HepG2 (cell line): ENCODE data around the gene SYNE1. TPM values are rescaled to one million over a fixed set of nuclear protein-coding genes. Genes with fewer than 3 reads are reported as not detected.

Source experiments
- ATAC-seq: fragments of 200-7000 bp; cut with Tn5 transposase; 3 replicates; pipeline ENCODE4 v1.9.1; 2020; ENCODE audit warnings: mild to moderate bottlenecking, moderate library complexity
- BruUV-seq: library from RNA; stranded (reverse); fragments of 400-500 nt; replicated peaks from 2 replicates; lab custom pipeline; 2021; lab: Mats Ljungman, UMichigan
- CTCF ChIA-PET: fragments of 300-600 bp; formaldehyde crosslinking; extraction: SDS; loops from one replicate; lab custom pipeline; 2021; ENCODE audit warnings: low total read pairs, inconsistent platforms, low intra/inter-chr PET ratio; lab: Yijun Ruan, JAX
- POLR2A ChIA-PET: fragments of 350-600 bp; sonication (Branson Sonifier 250); formaldehyde crosslinking; loops from one replicate; lab custom pipeline; 2020; ENCODE audit warnings: antibody characterized with exemption, inconsistent platforms; lab: Yijun Ruan, JAX
- DNase-seq: peaks from one replicate; pipeline ENCODE4 v3.0.0-alpha.2; 2015; ENCODE audit warnings: low spot score
- FAIRE-seq: peaks from 3 replicates; lab custom pipeline; 2011; peaks lifted over from hg19 to GRCh38; lab: Jason Lieb, UNC
- H2AFZ ChIP-seq: one replicate; pipeline ENCODE4 v1.6.1; 2011; ENCODE audit warnings: low read length, inconsistent platforms
- H3K27ac ChIP-seq: fragments of 300-600 bp; 3 replicates; pipeline ENCODE4 v1.8.0; 2011; ENCODE audit warnings: mixed run types, mild to moderate bottlenecking, mixed read lengths, low read length, inconsistent platforms; ENCODE audit not compliant: insufficient read depth; ENCODE audit errors: extremely low read length
- H3K27me3 ChIP-seq, 2 experiments: fragments of 200-600 bp in 1 of 2; 2 replicates in 1 of 2; 3 replicates in 1 of 2; pipeline versions ENCODE4 v1.6.0 to v1.8.0; 2011; ENCODE audit warnings: low read length in 2 of 2, mild to moderate bottlenecking in 2 of 2, moderate library complexity in 2 of 2, inconsistent platforms in 1 of 2; ENCODE audit not compliant: insufficient read depth in 2 of 2, control insufficient read depth in 1 of 2
- H3K36me3 ChIP-seq, 2 experiments: fragments of 200-600 bp in 1 of 2; replicated peaks in 1 of 2; 2 replicates in 1 of 2; 3 replicates in 1 of 2; pipeline versions ENCODE4 v1.5.1 to v1.8.0; 2011; ENCODE audit warnings: low read length in 2 of 2, inconsistent platforms in 1 of 2; ENCODE audit not compliant: insufficient read depth in 2 of 2, control insufficient read depth in 1 of 2
- H3K4me1 ChIP-seq: 2 replicates; pipeline ENCODE4 v1.5.1; 2012; ENCODE audit warnings: low read length, inconsistent platforms; ENCODE audit not compliant: insufficient read depth
- H3K4me2 ChIP-seq: 2 replicates; pipeline ENCODE4 v1.6.0; 2011; ENCODE audit warnings: low read depth, low read length, inconsistent platforms
- H3K4me3 ChIP-seq, 3 experiments: fragments of 200-600 bp in 1 of 3; sonication (generic), shearing (Covaris generic) in 1 of 3; replicated peaks in 1 of 3; 2 replicates each; pipeline ENCODE4 v1.5.1; 2011 to 2016; ENCODE audit warnings: low read length in 3 of 3, inconsistent platforms in 2 of 3, low read depth in 2 of 3, mild to moderate bottlenecking in 2 of 3, control low read depth in 1 of 3, mixed read lengths in 1 of 3; ENCODE audit not compliant: insufficient read depth in 1 of 3
- H3K79me2 ChIP-seq: one replicate; pipeline ENCODE4 v1.6.1; 2011; ENCODE audit warnings: low read length, inconsistent platforms; ENCODE audit not compliant: insufficient read depth
- H3K9ac ChIP-seq: 2 replicates; pipeline ENCODE4 v1.6.0; 2011; ENCODE audit warnings: mild to moderate bottlenecking, low read depth, low read length, inconsistent platforms; ENCODE audit not compliant: insufficient read depth
- H3K9me3 ChIP-seq: 2 replicates; pipeline ENCODE4 v1.5.1; 2012; ENCODE audit warnings: mild to moderate bottlenecking, low read length
- H4K20me1 ChIP-seq: 2 replicates; pipeline ENCODE4 v1.6.0; 2011; ENCODE audit warnings: inconsistent platforms, mild to moderate bottlenecking, low read length, moderate library complexity; ENCODE audit not compliant: insufficient read depth
- HDAC1 ChIP-seq: sonication (generic); formaldehyde crosslinking; IDR thresholded peaks from 2 replicates; pipeline ENCODE4 v1.5.1; 2020; ENCODE audit warnings: mild to moderate bottlenecking, missing genetic modification reagents
- MTF1 ChIP-seq: sonication (generic); formaldehyde crosslinking; IDR thresholded peaks from 2 replicates; pipeline ENCODE4 v1.5.0; 2020; ENCODE audit warnings: missing genetic modification reagents
- NFE2L2 ChIP-seq: fragments of 150-350 bp; IDR thresholded peaks from 2 replicates; pipeline ENCODE4 v1.6.1; 2014; ENCODE audit warnings: low read length
- RBM39 ChIP-seq: fragments of 200-400 bp; formaldehyde crosslinking; IDR thresholded peaks from one replicate; pipeline ENCODE4 v1.6.1; 2018; ENCODE audit warnings: antibody characterized with exemption, mild to moderate bottlenecking, low read depth, low read length; ENCODE audit not compliant: poor library complexity, severe bottlenecking
- ZNF263 ChIP-seq: sonication (generic); formaldehyde crosslinking; IDR thresholded peaks from 2 replicates; pipeline ENCODE4 v1.4.0; 2020; ENCODE audit warnings: missing genetic modification reagents
- ZNF550 ChIP-seq: sonication (generic); formaldehyde crosslinking; IDR thresholded peaks from 2 replicates; pipeline ENCODE4 v1.4.0; 2020; ENCODE audit warnings: mild to moderate bottlenecking, missing genetic modification reagents, borderline replicate concordance
- ZNF776 ChIP-seq: sonication (generic); formaldehyde crosslinking; IDR thresholded peaks from 2 replicates; pipeline ENCODE4 v1.4.0; 2020; ENCODE audit warnings: mild to moderate bottlenecking, missing genetic modification reagents
- WGBS: methylation state at CpG from one replicate; pipeline ENCODE4 v1.1.6; 2017; ENCODE audit warnings: low lambda C conversion rate; 5-methylcytosine and 5-hydroxymethylcytosine counted together
- in situ Hi-C: cut with HindIII; loops from 2 replicates; pipeline ENCODE4 v1.10.0; 2017; ENCODE audit warnings: low pct_unique_long_range_greater_than_20kb; ENCODE audit not compliant: extremely low pct_ligation_motif_present
- intact Hi-C: fragments of 100-400 bp; cut with micrococcal nuclease; formaldehyde crosslinking; loops from one replicate; pipeline ENCODE4 v1.10.0; 2022; ENCODE audit not compliant: unreplicated experiment
- polyA plus RNA-seq, 8 experiments: library from polyadenylated mRNA; depleted of rRNA in 3 of 8; stranded (reverse) in 7 of 8; unstranded in 1 of 8; fragments of >200 nt; fragmentation: Illumina TruSeq in 4 of 8; extraction: Trizol in 4 of 8; gene quantifications; 2 replicates each; pipeline versions ENCODE4 v1.2.1 to v1.2.3, GENCODE V29; 2011 to 2016; ENCODE audit warnings: low read depth in 4 of 8, missing spikeins in 1 of 8, mixed read lengths in 1 of 8; ENCODE audit not compliant: insufficient read depth in 1 of 8
- total RNA-seq, 5 experiments: library from RNA; depleted of rRNA; stranded (reverse); fragments of >200 nt; fragmentation: Illumina TruSeq; extraction: Trizol; gene quantifications; 2 replicates each; pipeline ENCODE4 v1.2.3, GENCODE V29; 2016; ENCODE audit warnings: low read depth in 1 of 5
- TF ChIP-seq, protein P1 (sequence below): IDR thresholded peaks from 2 replicates; pipeline ENCODE4 v1.6.1; 2016; ENCODE audit warnings: mild to moderate bottlenecking, missing biosample characterization, missing genetic modification reagents
- TF ChIP-seq, protein P2 (sequence below): IDR thresholded peaks from 2 replicates; pipeline ENCODE4 v1.6.1; 2016; ENCODE audit warnings: missing biosample characterization, missing genetic modification reagents, low read depth
- TF ChIP-seq, protein P3 (sequence below), 2 experiments: fragments of 450-650 bp in 1 of 2; sonication (generic) in 1 of 2; formaldehyde crosslinking in 1 of 2; IDR thresholded peaks; 2 replicates each; pipeline versions ENCODE4 v1.6.1 to v1.8.0; 2016 to 2022; ENCODE audit warnings: antibody characterized with exemption in 1 of 2, mild to moderate bottlenecking in 1 of 2, missing genetic modification reagents in 1 of 2

Gene SYNE1
- total and polyA plus RNA-seq, 2 of the 13 experiments (the other 11 are each of a cell fraction or from before 2014, with no cell fraction given), result 5.5 to 15.9 TPM

DNA sequence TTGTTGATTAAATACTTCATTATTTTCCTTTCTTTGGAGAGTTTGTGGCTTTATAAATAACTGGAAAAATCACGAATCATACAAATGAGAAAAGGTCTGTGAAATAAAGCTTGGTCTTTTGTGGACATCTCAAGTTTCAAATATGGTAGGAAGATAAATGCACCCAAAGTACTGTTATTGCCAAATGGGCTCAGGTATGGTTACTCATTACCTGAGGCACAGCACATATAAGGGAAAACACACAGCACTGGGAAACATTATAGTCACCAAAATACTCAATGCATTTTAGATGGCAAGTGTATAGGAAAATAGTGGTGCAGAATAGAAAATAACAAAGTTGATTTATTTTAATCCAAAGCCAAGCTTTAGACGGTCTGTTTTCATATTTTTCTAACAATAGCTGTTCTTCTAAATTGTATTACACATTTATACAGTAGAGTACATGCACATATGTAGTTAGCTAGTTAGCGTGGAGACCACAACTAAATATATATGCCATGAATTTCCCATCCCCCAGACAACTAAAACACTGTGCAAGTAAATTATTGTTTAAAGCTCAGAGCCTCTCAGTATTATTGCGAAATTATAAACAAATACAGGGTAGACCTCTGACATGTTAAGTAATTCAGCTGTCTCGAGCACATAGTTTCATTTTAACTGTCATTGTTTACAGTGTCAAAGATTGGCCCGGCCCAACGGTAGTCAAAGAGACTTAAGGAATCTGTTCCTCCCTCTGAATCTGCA is 336.0 kb downstream of the SYNE1 start (continued):
- peak; percentile 54; the same call in 1 of the 2 replicates for TF ChIP-seq MTF1
- no peak for TF ChIP-seq RBM39
- TF ChIP-seq, protein P1, sequence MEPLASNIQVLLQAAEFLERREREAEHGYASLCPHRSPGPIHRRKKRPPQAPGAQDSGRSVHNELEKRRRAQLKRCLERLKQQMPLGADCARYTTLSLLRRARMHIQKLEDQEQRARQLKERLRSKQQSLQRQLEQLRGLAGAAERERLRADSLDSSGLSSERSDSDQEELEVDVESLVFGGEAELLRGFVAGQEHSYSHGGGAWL (CRISPR knock-in tag), result no peak
- TF ChIP-seq, protein P2, sequence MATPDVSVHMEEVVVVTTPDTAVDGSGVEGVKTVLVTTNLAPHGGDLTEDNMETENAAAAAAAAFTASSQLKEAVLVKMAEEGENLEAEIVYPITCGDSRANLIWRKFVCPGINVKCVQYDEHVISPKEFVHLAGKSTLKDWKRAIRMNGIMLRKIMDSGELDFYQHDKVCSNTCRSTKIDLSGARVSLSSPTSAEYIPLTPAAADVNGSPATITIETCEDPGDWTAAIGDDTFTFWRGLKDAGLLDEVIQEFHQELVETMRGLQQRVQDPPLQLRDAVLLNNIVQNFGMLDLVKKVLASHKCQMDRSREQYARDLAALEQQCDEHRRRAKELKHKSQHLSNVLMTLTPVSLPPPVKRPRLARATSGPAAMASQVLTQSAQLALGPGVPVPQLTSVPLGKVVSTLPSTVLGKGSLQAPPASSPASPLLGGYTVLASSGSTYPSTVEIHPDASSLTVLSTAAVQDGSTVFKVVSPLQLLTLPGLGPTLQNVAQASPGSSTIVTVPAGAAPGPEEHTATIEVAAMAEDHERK (CRISPR knock-in tag), result no peak

DNA sequence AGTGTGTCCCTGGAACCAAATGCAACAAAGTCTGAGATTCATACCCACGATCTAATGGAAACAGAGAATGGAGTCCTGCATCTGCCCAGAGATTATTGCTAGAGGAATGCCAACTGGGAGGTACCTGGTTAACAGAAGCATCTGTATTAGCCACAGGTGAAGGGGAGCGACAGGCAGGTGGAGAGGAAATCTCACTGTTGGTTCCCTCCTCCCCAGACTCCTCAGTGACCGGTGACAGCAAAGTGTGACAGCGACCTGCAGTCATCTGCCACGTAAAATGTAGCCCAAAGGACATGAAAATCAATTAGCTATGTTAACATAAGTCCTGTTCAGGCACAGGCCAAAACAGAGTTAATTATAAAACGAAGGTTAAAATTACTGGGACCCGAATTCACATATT is 336.6 kb downstream of the SYNE1 start:
- ATAC-seq (no peak), FAIRE-seq (no peak), DNase-seq (no peak)
- POLR2A ChIA-PET, result interaction anchor here (2.1 to 2.4 kb wide), 2 partner anchors 23 to 37 kb away, joined by 13 to 27 read pairs; no protein-coding TSS in a partner anchor
- BruUV-seq, result no TSS peak
- Histone ChIP-seq H3K27ac (peak overlapping the region; percentile 87), H3K79me2 (no peaks in the 10 kb centered on the region), H3K36me3 (no peaks in the 10 kb centered on the region), H3K27me3 (no peaks in the 10 kb centered on the region; a peak in 1 of 5 replicates), H3K9me3 (no peaks in the 10 kb centered on the region), H3K4me3 (peak overlapping the region in 1 of 3 experiments; percentile 78; a peak in 1 of 6 replicates)
- WGBS, result 44% methylated on average over 7 of the region's 7 CpGs
- CTCF ChIA-PET, result no interaction called here
- in situ Hi-C loops, result no loop called here
- TF ChIP-seq HDAC1 (CRISPR knock-in tag), result 0 out of 2 replicates have a peak, but pooled peaks have one; percentile 1
- TF ChIP-seq NFE2L2, result no peak
- TF ChIP-seq ZNF550 (CRISPR knock-in tag), result no peak
- TF ChIP-seq, protein P3, sequence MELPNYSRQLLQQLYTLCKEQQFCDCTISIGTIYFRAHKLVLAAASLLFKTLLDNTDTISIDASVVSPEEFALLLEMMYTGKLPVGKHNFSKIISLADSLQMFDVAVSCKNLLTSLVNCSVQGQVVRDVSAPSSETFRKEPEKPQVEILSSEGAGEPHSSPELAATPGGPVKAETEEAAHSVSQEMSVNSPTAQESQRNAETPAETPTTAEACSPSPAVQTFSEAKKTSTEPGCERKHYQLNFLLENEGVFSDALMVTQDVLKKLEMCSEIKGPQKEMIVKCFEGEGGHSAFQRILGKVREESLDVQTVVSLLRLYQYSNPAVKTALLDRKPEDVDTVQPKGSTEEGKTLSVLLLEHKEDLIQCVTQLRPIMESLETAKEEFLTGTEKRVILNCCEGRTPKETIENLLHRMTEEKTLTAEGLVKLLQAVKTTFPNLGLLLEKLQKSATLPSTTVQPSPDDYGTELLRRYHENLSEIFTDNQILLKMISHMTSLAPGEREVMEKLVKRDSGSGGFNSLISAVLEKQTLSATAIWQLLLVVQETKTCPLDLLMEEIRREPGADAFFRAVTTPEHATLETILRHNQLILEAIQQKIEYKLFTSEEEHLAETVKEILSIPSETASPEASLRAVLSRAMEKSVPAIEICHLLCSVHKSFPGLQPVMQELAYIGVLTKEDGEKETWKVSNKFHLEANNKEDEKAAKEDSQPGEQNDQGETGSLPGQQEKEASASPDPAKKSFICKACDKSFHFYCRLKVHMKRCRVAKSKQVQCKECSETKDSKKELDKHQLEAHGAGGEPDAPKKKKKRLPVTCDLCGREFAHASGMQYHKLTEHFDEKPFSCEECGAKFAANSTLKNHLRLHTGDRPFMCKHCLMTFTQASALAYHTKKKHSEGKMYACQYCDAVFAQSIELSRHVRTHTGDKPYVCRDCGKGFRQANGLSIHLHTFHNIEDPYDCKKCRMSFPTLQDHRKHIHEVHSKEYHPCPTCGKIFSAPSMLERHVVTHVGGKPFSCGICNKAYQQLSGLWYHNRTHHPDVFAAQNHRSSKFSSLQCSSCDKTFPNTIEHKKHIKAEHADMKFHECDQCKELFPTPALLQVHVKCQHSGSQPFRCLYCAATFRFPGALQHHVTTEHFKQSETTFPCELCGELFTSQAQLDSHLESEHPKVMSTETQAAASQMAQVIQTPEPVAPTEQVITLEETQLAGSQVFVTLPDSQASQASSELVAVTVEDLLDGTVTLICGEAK (IDR thresholded peaks at IDR 0.05), result no peak
- TF ChIP-seq, protein P3 (CRISPR knock-in tag; IDR thresholded peaks at IDR 0.05), result no peak
- TF ChIP-seq ZNF263 (CRISPR knock-in tag), result peak; percentile 80
- TF ChIP-seq ZNF776 (CRISPR knock-in tag), result no peak
- TF ChIP-seq, all 625 proteins: peak for 2
- Histone ChIP-seq H3K4me2 (peak overlapping the region; percentile 69), H3K9ac (no peak overlapping the region), H3K4me1 (peaks cover 48% of the 10 kb centered on the region), H2AFZ (no peak overlapping the region), H4K20me1 (no peaks in the 10 kb centered on the region)
- intact Hi-C loops, result loop anchor here (2.0 kb wide), 1 partner anchor 80 kb away; no protein-coding TSS in a partner anchor
